ENCODE results near the gene IER3.
"Not testable (repeated sequence)": the region's sequence is repeated elsewhere in the genome, so short reads cannot be mapped to it uniquely, and the experiment has no call there.

IER3 gene

GRCh38 chr6:30732237-30732943, 12.0 kb downstream of the IER3 start:
- TF ChIP-seq CTCF (IDR thresholded peaks at IDR 0.05; ENCODE audit: low read depth, low read length) = no peak
- DNase-seq (ENCODE audit: extremely low read depth, low read depth) = no peak

- TF ChIP-seq CTCF (IDR thresholded peaks at IDR 0.05; ENCODE audit: low read depth, low read length) = peak; percentile 30
- no peak for DNase-seq (ENCODE audit: extremely low read depth, low read depth)
Observed at GRCh38 chr6:30730601-30731435, 13.5 kb downstream of the IER3 start.

GRCh38 chr6:30727920-30728553, 16.3 kb downstream of the IER3 start:
- peak; percentile 37 for TF ChIP-seq CTCF (IDR thresholded peaks at IDR 0.05; ENCODE audit: low read depth, low read length)
- DNase-seq (ENCODE audit: extremely low read depth, low read depth) = no peak

GRCh38 chr6:30726506-30727413, 17.6 kb downstream of the IER3 start:
- DNase-seq (ENCODE audit: extremely low read depth, low read depth) = no peak
- no peak for TF ChIP-seq CTCF (IDR thresholded peaks at IDR 0.05; ENCODE audit: low read depth, low read length)

- TF ChIP-seq CTCF (IDR thresholded peaks at IDR 0.05; ENCODE audit: low read depth, low read length) = no peak
- no peak for DNase-seq (ENCODE audit: extremely low read depth, low read depth)
Observed at GRCh38 chr6:30725713-30726505, 18.4 kb downstream of the IER3 start.

GRCh38 chr6:30724906-30725667, 19.3 kb downstream of the IER3 start:
- no peak for TF ChIP-seq CTCF (IDR thresholded peaks at IDR 0.05; ENCODE audit: low read depth, low read length)
- DNase-seq (ENCODE audit: extremely low read depth, low read depth) = no peak

GRCh38 chr6:30723843-30724741, 20.3 kb downstream of the IER3 start:
- DNase-seq (ENCODE audit: extremely low read depth, low read depth) = not testable (repeated sequence)

GRCh38 chr6:30723159-30723842, 21.0 kb downstream of the IER3 start:
- DNase-seq (ENCODE audit: extremely low read depth, low read depth) = not testable (repeated sequence)

Measured in AG09319 (cell line).